Measurements from ENCODE around the gene CCN2. TPM values are rescaled to one million over a fixed set of nuclear protein-coding genes. Genes with fewer than 3 reads are reported as not detected.

CCN2 gene, protein sequence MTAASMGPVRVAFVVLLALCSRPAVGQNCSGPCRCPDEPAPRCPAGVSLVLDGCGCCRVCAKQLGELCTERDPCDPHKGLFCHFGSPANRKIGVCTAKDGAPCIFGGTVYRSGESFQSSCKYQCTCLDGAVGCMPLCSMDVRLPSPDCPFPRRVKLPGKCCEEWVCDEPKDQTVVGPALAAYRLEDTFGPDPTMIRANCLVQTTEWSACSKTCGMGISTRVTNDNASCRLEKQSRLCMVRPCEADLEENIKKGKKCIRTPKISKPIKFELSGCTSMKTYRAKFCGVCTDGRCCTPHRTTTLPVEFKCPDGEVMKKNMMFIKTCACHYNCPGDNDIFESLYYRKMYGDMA
- polyA plus RNA-seq = 100 to 1,000 TPM in 1 of 3 donors, 10 to 100 TPM in 2; 32.5 to 184 (median 38.7) TPM

GRCh38 chr6:131950767-131951575, at the start of gene CCN2:
CCN2 (minus strand) TSS chr6:131951372; CDS start chr6:131951172, 200 bp downstream.
- no peak within 1 kb of the TSS for H3K27ac ChIP-seq (ENCODE audit: low read depth, low read length)
- WGBS, 3 donors = 1% methylated on average over 74 to 97 of the region's 97 CpGs

GRCh38 chr6:132000296-132000695, 49.1 kb upstream of the CCN2 start:
- 70 to 88% (median 73%) methylated on average over 2 of the region's 2 CpGs for WGBS, 3 donors
- no peak overlapping the region for H3K27ac ChIP-seq (ENCODE audit: low read depth, low read length)

- H3K27ac ChIP-seq (ENCODE audit: low read depth, low read length) = no peak overlapping the region
- WGBS, 3 donors = 53 to 82% (median 75%) methylated on average over 4 of the region's 4 CpGs
Measured at GRCh38 chr6:131999545-132000146, 48.5 kb upstream of the CCN2 start.

- H3K27ac ChIP-seq (ENCODE audit: low read depth, low read length) = no peak overlapping the region
- 80 to 85% (median 82%) methylated on average over 9 of the region's 9 CpGs for whole genome bisulfite sequencing, 3 donors
Measured at GRCh38 chr6:131998255-131998982, 47.2 kb upstream of the CCN2 start.

DNA sequence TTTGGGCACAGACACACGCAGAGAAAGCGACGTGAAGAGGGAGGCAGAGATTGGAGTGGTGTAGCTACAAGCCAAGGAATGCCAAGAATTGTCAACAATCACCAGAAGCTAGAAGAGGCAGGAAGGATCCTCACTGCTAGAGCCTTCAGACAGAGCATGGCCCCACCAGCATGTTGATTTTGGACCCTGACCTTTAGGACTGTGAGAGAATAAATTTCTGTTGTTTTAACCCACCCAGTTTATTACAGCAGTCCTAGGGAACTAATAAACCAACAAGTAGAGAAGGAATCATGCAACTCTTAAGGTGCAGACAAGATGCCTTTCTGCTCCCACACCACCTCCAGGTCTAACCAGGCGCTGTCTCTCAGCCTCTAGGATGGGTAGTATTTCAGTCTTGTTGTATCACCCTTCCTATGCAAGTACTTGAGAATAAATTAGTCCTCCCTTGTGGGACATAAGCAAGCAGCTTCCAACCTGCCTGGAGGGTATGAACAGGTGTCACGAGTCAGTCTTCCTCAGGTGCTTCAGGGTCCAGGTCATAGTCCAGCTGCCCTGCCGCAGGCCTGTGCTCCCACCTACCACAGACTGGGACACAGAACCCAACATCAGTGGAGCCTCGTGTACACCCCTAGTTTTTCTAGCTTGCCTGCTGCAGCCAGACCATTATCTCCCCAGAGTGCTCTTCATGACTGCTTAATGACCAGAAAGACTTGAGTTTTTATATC, 46.4 kb upstream of the CCN2 start:
- 83 to 93% (median 91%) methylated on average over 7 of the region's 7 CpGs for WGBS, 3 donors
- H3K27ac ChIP-seq (ENCODE audit: low read depth, low read length) = no peak overlapping the region

GRCh38 chr6:131995917-131996316, 44.7 kb upstream of the CCN2 start:
- no peak overlapping the region for H3K27ac ChIP-seq (ENCODE audit: low read depth, low read length)
- 52 to 95% (median 71%) methylated on average over 1 of the region's 1 CpG for WGBS, 3 donors

DNA sequence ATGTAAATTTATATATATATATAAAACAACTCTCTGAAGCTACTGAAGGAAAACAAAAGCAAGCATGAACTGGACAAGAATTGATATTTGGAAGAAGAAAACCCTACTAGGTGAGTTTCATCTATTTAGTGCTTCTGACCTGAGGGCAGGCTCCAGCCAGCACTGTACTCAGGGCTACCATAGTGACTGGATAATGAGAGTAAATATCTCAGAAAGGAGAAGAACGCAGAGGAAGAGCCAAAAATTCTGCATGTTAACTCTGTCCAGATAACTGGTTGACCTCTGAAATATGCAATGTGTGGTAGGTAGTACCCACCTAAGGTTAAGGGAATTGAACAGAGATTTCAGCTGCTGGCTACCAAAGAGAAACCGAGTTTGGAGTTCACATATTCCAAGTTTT, 41.4 kb upstream of the CCN2 start:
- no peak overlapping the region for H3K27ac ChIP-seq (ENCODE audit: low read depth, low read length)
- WGBS, 3 donors = 44 to 81% (median 47%) methylated on average over 2 of the region's 2 CpGs

DNA sequence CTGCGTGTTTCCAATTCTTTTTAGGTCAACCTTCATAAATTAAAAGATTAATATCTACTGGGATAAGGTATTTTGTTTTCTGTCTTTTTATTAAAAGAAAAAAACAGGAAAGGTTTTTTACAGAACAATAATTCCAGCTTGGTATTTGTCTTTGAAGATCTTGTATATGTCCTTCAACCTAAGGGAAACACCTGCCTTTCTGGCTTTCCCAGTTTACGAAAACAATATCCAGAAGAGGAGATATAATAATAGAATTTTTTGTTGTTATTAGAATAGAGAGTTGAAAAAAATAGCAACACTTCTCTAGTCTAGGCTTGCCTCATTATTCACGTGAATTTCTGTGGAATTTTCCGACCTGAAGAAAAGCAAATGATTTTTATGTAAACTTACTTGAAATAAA, 37.9 kb upstream of the CCN2 start:
- WGBS, 3 donors = 82 to 84% (median 84%) methylated on average over 4 of the region's 4 CpGs

GRCh38 chr6:131982740-131983259, 31.6 kb upstream of the CCN2 start:
- H3K27ac ChIP-seq (ENCODE audit: low read depth, low read length) = no peak overlapping the region
- 79 to 95% (median 83%) methylated on average over 2 of the region's 2 CpGs for WGBS, 3 donors

More for the DNA sequence above, 37.9 kb upstream of the CCN2 start:
- H3K27ac ChIP-seq (ENCODE audit: low read depth, low read length) = no peak overlapping the region

- 90 to 95% (median 92%) methylated on average over 3 of the region's 3 CpGs for WGBS, 3 donors
- no peak overlapping the region for H3K27ac ChIP-seq (ENCODE audit: low read depth, low read length)
Measured at GRCh38 chr6:131981624-131981978, 30.4 kb upstream of the CCN2 start.

DNA sequence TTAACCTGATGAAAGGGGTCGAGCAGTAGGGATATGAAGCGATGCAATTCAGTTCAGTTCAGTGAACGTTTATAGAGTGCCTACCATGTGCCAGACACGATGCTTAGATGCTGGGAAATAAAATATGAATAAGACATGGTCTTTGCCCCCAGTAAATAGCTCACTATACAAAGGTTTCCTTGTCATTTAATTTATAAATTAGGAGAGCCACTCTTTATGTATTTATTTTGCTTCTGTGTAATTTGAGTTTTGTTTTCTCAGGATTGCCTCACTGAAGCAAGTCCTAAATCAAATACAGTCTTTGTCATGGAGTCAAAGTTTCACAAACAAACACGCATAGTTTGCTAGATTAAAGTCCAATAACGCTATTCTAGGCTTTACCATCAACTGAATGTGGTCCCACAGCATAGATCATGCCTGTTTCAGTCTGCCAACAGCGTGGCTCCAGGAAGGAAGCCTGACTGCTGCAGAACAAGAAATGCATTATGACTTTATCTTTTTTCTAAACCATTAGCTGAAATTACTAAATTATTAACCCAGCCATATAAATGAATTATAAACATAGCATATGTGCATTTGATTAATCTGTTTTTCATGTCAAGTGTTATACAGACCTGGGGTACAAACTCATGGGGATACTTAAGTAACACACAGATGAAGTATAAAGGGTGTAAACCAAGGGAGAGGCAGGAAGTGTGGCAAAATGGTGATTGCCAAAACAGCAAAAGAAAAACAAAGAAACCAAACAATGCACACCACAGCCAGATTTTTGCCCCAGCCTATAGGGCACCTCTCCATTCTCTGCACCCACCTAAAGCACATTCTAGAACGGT, 29.8 kb upstream of the CCN2 start:
- no peak overlapping the region for H3K27ac ChIP-seq (ENCODE audit: low read depth, low read length)
- 44 to 67% (median 60%) methylated on average over 8 of the region's 8 CpGs for WGBS, 3 donors

GRCh38 chr6:131980338-131980790, 29.2 kb upstream of the CCN2 start:
- 91 to 100% (median 96%) methylated on average over 1 of the region's 1 CpG for WGBS, 3 donors
- H3K27ac ChIP-seq (ENCODE audit: low read depth, low read length) = no peak overlapping the region

DNA sequence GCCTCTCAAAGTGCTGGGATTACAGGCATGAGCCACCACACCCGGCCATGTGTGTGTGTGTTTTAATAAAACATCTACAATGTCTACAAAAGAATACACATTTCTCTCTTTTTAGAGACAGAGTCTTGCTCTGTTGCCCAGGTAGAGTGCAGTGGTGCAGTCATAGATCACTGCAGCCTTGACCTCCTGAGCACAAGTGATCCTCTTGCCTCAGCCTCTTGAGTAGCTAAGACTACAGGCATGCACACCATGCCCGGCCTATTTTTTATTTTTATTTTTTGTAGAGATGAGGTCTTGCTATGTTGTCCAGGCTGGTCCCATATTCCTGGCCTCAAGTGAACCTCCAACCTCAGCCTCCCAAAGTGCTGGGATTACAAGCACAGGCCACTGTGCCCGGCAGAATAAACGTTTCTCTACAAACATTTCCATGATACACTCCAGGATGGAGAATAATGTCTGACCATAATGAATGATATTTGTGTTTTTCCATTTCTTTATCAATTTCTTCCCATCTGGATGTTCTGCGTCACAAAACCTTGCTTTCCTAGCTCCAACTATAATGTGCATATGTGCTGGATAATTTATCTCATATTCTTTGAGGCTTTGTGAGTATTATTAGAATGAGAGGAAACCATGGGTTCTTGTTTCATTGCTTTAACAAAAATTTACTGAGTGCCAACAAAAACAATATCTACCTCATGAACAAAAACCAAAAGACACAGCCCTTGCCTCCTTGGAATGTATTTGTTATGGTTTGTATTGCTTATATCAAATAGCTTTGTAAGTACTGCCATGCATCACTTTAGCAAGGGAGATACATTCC, 28.6 kb upstream of the CCN2 start:
- WGBS, 3 donors = 89 to 91% (median 90%) methylated on average over 5 of the region's 5 CpGs
- H3K27ac ChIP-seq (ENCODE audit: low read depth, low read length) = no peak overlapping the region

DNA sequence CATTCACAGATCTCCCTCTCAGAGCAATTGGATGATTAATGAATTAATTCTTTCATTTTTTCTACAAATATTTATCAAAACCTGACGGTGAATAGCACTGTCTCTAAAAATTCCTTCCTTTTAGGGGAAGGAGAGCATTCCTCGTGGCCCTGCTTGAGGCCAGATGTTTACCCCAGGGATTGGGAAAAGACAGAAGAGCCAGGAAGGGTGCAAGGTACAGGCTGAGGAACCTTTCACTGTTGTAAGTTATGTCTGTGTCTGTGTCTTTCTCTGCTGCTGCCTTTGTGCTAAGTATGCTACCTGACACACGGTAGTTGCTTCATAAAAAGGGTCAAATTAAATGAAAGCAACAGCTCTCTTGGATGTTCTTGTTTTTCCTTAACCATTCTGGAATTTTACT, 27.4 kb upstream of the CCN2 start:
- WGBS, 3 donors = 63 to 74% (median 68%) methylated on average over 3 of the region's 3 CpGs
- H3K27ac ChIP-seq (ENCODE audit: low read depth, low read length) = no peak overlapping the region

- H3K27ac ChIP-seq (ENCODE audit: low read depth, low read length) = no peak overlapping the region
- WGBS, 3 donors = 20 to 68% (median 61%) methylated on average over 6 of the region's 6 CpGs
Measured at GRCh38 chr6:131976545-131977061, 25.4 kb upstream of the CCN2 start.

- no peak overlapping the region for H3K27ac ChIP-seq (ENCODE audit: low read depth, low read length)
- WGBS, 3 donors = 60 to 82% (median 72%) methylated on average over 2 of the region's 2 CpGs
Measured at GRCh38 chr6:131972741-131973140, 21.6 kb upstream of the CCN2 start.

Data from adipose tissue (tissue), 3 donors.